LNCAP (cell line): ENCODE measurements around the gene NAV1.

Experiments used
- TF ChIP-seq, protein P1 (sequence below): fragments of 450-650 bp; IDR thresholded peaks from 2 replicates; pipeline ENCODE4 v1.5.1; 2017; ENCODE audit warnings: mild to moderate bottlenecking

NAV1 gene

GRCh38 chr1:201513498-201514243 is 25.3 kb upstream of the NAV1 start:
- TF ChIP-seq, protein P1, sequence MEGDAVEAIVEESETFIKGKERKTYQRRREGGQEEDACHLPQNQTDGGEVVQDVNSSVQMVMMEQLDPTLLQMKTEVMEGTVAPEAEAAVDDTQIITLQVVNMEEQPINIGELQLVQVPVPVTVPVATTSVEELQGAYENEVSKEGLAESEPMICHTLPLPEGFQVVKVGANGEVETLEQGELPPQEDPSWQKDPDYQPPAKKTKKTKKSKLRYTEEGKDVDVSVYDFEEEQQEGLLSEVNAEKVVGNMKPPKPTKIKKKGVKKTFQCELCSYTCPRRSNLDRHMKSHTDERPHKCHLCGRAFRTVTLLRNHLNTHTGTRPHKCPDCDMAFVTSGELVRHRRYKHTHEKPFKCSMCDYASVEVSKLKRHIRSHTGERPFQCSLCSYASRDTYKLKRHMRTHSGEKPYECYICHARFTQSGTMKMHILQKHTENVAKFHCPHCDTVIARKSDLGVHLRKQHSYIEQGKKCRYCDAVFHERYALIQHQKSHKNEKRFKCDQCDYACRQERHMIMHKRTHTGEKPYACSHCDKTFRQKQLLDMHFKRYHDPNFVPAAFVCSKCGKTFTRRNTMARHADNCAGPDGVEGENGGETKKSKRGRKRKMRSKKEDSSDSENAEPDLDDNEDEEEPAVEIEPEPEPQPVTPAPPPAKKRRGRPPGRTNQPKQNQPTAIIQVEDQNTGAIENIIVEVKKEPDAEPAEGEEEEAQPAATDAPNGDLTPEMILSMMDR = no peak

GRCh38 chr1:201514466-201514865 is 24.5 kb upstream of the NAV1 start:
- TF ChIP-seq, protein P1 = no peak

DNA sequence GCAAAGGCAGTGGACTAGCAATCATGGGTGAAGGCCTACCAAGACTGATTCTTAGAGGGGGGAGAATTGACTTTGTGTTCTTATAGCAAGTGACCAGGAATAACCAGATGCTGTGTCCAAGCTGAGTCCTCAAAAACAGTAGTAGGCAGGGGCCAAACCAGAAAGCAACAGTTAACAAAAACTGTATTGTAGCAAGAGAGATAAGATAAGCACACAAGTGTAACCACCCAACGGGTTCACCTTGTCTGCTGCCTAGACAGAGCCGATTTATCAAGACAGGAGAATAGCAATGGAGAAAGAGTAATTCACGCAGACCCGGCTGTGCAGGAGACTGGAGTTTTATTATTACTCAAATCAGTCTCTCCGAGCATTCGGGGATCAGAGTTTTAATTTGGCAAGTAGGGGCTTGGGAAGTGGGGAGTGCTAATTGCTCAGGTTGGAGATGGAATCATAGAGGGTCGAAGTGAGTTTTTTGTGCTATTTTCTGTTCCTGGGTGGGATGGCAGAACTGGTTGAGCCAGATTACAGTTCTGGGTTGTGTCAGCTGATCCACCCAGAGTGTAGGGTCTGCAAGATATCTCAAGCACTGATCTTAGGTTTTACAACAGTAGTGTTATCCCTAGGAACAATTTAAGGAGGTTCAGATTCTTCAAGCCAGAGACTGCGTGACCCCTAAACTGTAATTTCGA is 23.7 kb upstream of the NAV1 start:
- TF ChIP-seq, protein P1 = no peak

GRCh38 chr1:201515895-201516294 is 23.0 kb upstream of the NAV1 start:
- TF ChIP-seq, protein P1 = no peak

GRCh38 chr1:201516511-201517127 is 22.3 kb upstream of the NAV1 start:
- TF ChIP-seq, protein P1 = no peak

DNA sequence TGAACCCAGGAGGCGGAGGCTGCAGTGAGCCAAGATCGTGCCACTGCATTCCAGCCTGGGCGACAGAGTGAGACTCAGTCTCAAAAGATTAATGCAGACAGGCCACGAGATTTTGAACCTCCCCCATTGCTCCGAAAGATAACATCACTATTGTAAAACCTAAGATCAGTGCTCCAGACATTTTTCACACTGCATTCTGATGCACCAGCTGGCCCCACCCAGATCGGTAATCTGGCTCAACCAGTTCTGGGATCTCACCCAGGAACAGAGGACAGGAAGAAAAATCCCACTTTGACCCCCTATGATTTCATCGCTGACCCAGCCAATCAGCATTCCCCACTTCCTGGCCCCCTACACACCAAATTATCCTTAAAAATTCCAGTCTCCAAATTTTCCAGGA is 21.3 kb upstream of the NAV1 start:
- TF ChIP-seq, protein P1 = no peak

DNA sequence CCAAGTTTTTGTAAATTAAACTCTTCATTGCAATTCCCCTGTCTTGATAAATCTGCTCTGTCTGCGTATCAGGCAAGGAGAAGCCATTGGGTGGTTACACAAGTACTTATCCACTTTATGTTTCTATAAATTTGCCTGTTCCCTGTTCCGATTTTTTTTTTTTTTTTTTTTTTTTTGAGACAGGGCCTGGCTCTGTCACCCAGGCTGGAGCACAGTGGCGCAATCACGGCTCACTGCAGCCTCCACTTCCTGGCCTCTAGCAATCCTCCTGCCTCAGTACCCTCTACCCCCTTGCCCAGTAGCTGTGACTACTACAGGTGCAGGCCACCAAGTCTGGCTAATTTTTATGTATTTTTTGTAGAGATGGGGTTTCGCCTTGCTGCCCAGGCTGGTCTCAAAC is 20.9 kb upstream of the NAV1 start:
- TF ChIP-seq, protein P1 = no peak
